GM23338 (cell line): Measurements from ENCODE around the gene NPAS3. TPM values are rescaled to one million over a fixed set of nuclear protein-coding genes. Genes with fewer than 3 reads are reported as not detected.
A peak's percentile ranks its signal among the peaks of the same experiment; 100 is the strongest.

Experiments
- ATAC-seq: fragments of 200-7000 bp; cut with Tn5 transposase; 3 replicates; pipeline ENCODE4 v1.9.1; 2020
- DNase-seq: peaks from one replicate; pipeline ENCODE4 v3.0.0-alpha.2; 2015; ENCODE audit warnings: low spot score
- H2AFZ ChIP-seq: fragments of 200-600 bp; sonication (generic); 2 replicates; pipeline ENCODE4 v1.8.0; 2016; ENCODE audit warnings: antibody characterized with exemption, mild to moderate bottlenecking, moderate library complexity
- H3F3A ChIP-seq: fragments of 200-600 bp; sonication (generic); replicated peaks from 2 replicates; pipeline ENCODE4 v1.8.0; 2017; ENCODE audit warnings: antibody characterized with exemption, mixed run types, low read depth
- H3K27ac ChIP-seq: fragments of 200-600 bp; sonication (generic); 2 replicates; pipeline ENCODE4 v1.6.1; 2016; ENCODE audit warnings: low read depth
- H3K27me3 ChIP-seq: fragments of 200-600 bp; sonication (generic); 2 replicates; pipeline ENCODE4 v1.8.0; 2016; ENCODE audit warnings: mild to moderate bottlenecking, mixed run types, moderate library complexity; ENCODE audit not compliant: insufficient read depth
- H3K36me3 ChIP-seq: fragments of 200-600 bp; sonication (generic); 2 replicates; pipeline ENCODE4 v1.8.0; 2016; ENCODE audit warnings: mild to moderate bottlenecking; ENCODE audit not compliant: insufficient read depth
- H3K4me1 ChIP-seq: fragments of 200-600 bp; sonication (generic); 2 replicates; pipeline ENCODE4 v1.8.0; 2016; ENCODE audit warnings: mild to moderate bottlenecking, moderate library complexity; ENCODE audit not compliant: insufficient read depth
- H3K4me2 ChIP-seq: fragments of 200-600 bp; sonication (generic); 2 replicates; pipeline ENCODE4 v1.7.1; 2017; ENCODE audit warnings: mixed run types
- H3K4me3 ChIP-seq: fragments of 200-600 bp; sonication (generic); 2 replicates; pipeline ENCODE4 v1.6.1; 2016; ENCODE audit warnings: mixed run types
- H3K79me2 ChIP-seq: fragments of 200-600 bp; sonication (generic); replicated peaks from 2 replicates; pipeline ENCODE4 v1.8.0; 2017; ENCODE audit warnings: mild to moderate bottlenecking; ENCODE audit not compliant: insufficient read depth
- H3K9me2 ChIP-seq: fragments of 200-600 bp; sonication (generic); 2 replicates; pipeline ENCODE4 v1.8.0; 2017; ENCODE audit not compliant: insufficient read depth
- H4K20me1 ChIP-seq: fragments of 200-600 bp; sonication (generic); replicated peaks from 2 replicates; pipeline ENCODE4 v1.8.0; 2017; ENCODE audit warnings: mild to moderate bottlenecking; ENCODE audit not compliant: insufficient read depth
- H3K27ac Mint-ChIP-seq: 2 replicates; pipeline ENCODE4 v1.8.0; 2020; ENCODE audit warnings: inconsistent platforms, mild to moderate bottlenecking, moderate library complexity, mixed read lengths
- H3K27me3 Mint-ChIP-seq: 3 replicates; pipeline ENCODE4 v1.8.0; 2022; ENCODE audit warnings: low read depth, mild to moderate bottlenecking, moderate library complexity, mixed read lengths, inconsistent platforms; ENCODE audit not compliant: insufficient read depth, poor library complexity
- H3K36me3 Mint-ChIP-seq: 3 replicates; pipeline ENCODE4 v1.8.0; 2021; ENCODE audit warnings: low read depth, mild to moderate bottlenecking, inconsistent platforms, moderate library complexity, mixed read lengths
- H3K4me1 Mint-ChIP-seq: 3 replicates; pipeline ENCODE4 v1.8.0; 2020; ENCODE audit warnings: mild to moderate bottlenecking, inconsistent platforms, mixed read lengths
- H3K4me3 Mint-ChIP-seq: 3 replicates; pipeline ENCODE4 v1.8.0; 2021; ENCODE audit warnings: moderate library complexity, mild to moderate bottlenecking, inconsistent platforms, mixed read lengths
- H3K9me3 Mint-ChIP-seq: 3 replicates; pipeline ENCODE4 v1.8.0; 2020; ENCODE audit warnings: moderate library complexity, mild to moderate bottlenecking, inconsistent platforms, mixed read lengths
- CREB1 ChIP-seq: fragments of 250-450 bp; sonication (Bioruptor Pico); IDR thresholded peaks from 2 replicates; pipeline ENCODE4 v1.5.0; 2020; ENCODE audit warnings: low read depth, mild to moderate bottlenecking, moderate library complexity
- ETS1 ChIP-seq: IDR thresholded peaks from 2 replicates; pipeline ENCODE4 v1.6.1; 2016; ENCODE audit warnings: antibody characterized with exemption
- EZH2 ChIP-seq: fragments of 200-600 bp; sonication (generic); IDR thresholded peaks from one replicate; pipeline ENCODE4 v1.8.0; 2017; ENCODE audit warnings: antibody characterized with exemption, mild to moderate bottlenecking, low read depth; ENCODE audit not compliant: unreplicated experiment
- EZH2phosphoT487 ChIP-seq: fragments of 200-600 bp; sonication (generic); IDR thresholded peaks from one replicate; pipeline ENCODE4 v1.8.1; 2018; ENCODE audit warnings: antibody characterized with exemption; ENCODE audit not compliant: unreplicated experiment
- JUNB ChIP-seq: IDR thresholded peaks from one replicate; pipeline ENCODE4 v1.6.1; 2016; ENCODE audit warnings: antibody characterized with exemption; ENCODE audit not compliant: unreplicated experiment
- NANOG ChIP-seq: IDR thresholded peaks from 2 replicates; pipeline ENCODE4 v1.6.1; 2016; ENCODE audit warnings: antibody characterized with exemption, borderline replicate concordance
- POLR2AphosphoS5 ChIP-seq: IDR thresholded peaks from 2 replicates; pipeline ENCODE4 v1.6.1; 2016; ENCODE audit warnings: antibody characterized with exemption, low read depth
- STAT1 ChIP-seq: IDR thresholded peaks from one replicate; pipeline ENCODE4 v1.6.1; 2016; ENCODE audit warnings: antibody characterized with exemption; ENCODE audit not compliant: unreplicated experiment
- ZNF114 ChIP-seq: fragments of 250-450 bp; sonication (Bioruptor Pico); IDR thresholded peaks from 2 replicates; pipeline ENCODE4 v1.5.0; 2020; ENCODE audit warnings: mild to moderate bottlenecking, moderate library complexity
- ZNF331 ChIP-seq: fragments of 250-450 bp; sonication (Bioruptor Pico); IDR thresholded peaks from 2 replicates; pipeline ENCODE4 v1.5.0; 2020; ENCODE audit warnings: low read depth, mild to moderate bottlenecking, moderate library complexity
- ZNF462 ChIP-seq: fragments of 250-450 bp; sonication (Bioruptor Pico); IDR thresholded peaks from 2 replicates; pipeline ENCODE4 v1.5.0; 2020; ENCODE audit warnings: mild to moderate bottlenecking, moderate library complexity
- polyA plus RNA-seq: library from polyadenylated mRNA; unstranded; fragments of >200 nt; fragmentation: Nextera tagmentation; extraction: Ambion mirVana; gene quantifications from 2 replicates; pipeline ENCODE4 v1.2.1, GENCODE V29; 2016
- total RNA-seq: library from RNA; depleted of rRNA; stranded (reverse); fragments of >200 nt; shearing (Covaris generic); gene quantifications from 2 replicates; pipeline ENCODE4 v1.2.3, GENCODE V29; 2014
- TF ChIP-seq, protein P1 (sequence below): IDR thresholded peaks from one replicate; pipeline ENCODE4 v1.6.1; 2018; ENCODE audit warnings: antibody characterized with exemption; ENCODE audit not compliant: unreplicated experiment
- TF ChIP-seq, protein P2 (sequence below), 2 experiments: fragments of 200-600 bp in 1 of 2; sonication (generic) in 1 of 2; conservative IDR thresholded peaks; 2 replicates each; pipeline versions ENCODE4 v1.5.1 to v1.6.1; 2016 to 2017; ENCODE audit warnings: antibody characterized with exemption in 2 of 2, low read depth in 2 of 2, mild to moderate bottlenecking in 2 of 2, moderate library complexity in 1 of 2

The NPAS3 gene
- total and polyA plus RNA-seq, 2 experiments from 2014 or later: 0.17 to 0.19 TPM

DNA sequence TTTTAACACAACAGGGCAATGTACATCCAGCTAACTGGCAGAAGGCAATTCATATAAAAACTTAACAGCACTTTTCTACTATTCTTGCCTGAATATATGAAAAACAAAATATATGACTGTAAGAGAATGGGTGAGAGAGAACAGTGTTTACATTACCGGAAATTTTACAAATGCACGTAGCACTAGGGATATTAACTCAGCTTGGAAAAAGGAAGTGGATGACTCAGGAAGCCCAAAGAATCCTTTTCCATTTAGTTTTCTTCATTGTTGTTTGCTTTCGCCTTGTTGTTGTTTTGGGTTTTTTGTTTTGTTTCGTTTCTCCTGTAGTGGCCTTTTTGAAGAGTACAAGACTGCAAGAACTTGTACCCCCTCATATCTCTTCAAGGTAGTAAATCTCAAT lies 716.7 kb downstream of the NPAS3 start:
- H2AFZ ChIP-seq: no peak overlapping the region; the same call in 1 of the 2 replicates
- H3K36me3 Mint-ChIP-seq: no peaks in the 10 kb centered on the region

More for the DNA sequence above, 716.7 kb downstream of the NPAS3 start:
- Histone ChIP-seq H3K4me2 (no peak overlapping the region), H3F3A (no peaks in the 10 kb centered on the region), H3K4me3 (no peak overlapping the region), H3K27ac (no peak overlapping the region), H3K79me2 (no peaks in the 10 kb centered on the region), H3K27me3 (no peaks in the 10 kb centered on the region), H3K4me1 (peaks cover 5% of the 10 kb centered on the region), H3K9me2 (0 out of 2 replicates have a peak, but pooled peaks cover 5% of the 10 kb centered on the region), H3K36me3 (no peaks in the 10 kb centered on the region), H4K20me1 (no peaks in the 10 kb centered on the region)
- H3K4me3 Mint-ChIP-seq: no peak overlapping the region
- ATAC-seq (no peak), DNase-seq (no peak)
- TF ChIP-seq CREB1 (CRISPR knock-in tag): no peak
- TF ChIP-seq, protein P1, sequence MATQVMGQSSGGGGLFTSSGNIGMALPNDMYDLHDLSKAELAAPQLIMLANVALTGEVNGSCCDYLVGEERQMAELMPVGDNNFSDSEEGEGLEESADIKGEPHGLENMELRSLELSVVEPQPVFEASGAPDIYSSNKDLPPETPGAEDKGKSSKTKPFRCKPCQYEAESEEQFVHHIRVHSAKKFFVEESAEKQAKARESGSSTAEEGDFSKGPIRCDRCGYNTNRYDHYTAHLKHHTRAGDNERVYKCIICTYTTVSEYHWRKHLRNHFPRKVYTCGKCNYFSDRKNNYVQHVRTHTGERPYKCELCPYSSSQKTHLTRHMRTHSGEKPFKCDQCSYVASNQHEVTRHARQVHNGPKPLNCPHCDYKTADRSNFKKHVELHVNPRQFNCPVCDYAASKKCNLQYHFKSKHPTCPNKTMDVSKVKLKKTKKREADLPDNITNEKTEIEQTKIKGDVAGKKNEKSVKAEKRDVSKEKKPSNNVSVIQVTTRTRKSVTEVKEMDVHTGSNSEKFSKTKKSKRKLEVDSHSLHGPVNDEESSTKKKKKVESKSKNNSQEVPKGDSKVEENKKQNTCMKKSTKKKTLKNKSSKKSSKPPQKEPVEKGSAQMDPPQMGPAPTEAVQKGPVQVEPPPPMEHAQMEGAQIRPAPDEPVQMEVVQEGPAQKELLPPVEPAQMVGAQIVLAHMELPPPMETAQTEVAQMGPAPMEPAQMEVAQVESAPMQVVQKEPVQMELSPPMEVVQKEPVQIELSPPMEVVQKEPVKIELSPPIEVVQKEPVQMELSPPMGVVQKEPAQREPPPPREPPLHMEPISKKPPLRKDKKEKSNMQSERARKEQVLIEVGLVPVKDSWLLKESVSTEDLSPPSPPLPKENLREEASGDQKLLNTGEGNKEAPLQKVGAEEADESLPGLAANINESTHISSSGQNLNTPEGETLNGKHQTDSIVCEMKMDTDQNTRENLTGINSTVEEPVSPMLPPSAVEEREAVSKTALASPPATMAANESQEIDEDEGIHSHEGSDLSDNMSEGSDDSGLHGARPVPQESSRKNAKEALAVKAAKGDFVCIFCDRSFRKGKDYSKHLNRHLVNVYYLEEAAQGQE: no peak
- no peak for TF ChIP-seq ZNF462 (CRISPR knock-in tag)
- no peak for TF ChIP-seq EZH2phosphoT487
- no peak for TF ChIP-seq ZNF331
- no peak for TF ChIP-seq EZH2
- no peak for TF ChIP-seq STAT1
- no peak for TF ChIP-seq JUNB
- TF ChIP-seq NANOG: no peak
- TF ChIP-seq ETS1: no peak
- TF ChIP-seq ZNF114 (CRISPR knock-in tag): no peak
- TF ChIP-seq, protein P2, sequence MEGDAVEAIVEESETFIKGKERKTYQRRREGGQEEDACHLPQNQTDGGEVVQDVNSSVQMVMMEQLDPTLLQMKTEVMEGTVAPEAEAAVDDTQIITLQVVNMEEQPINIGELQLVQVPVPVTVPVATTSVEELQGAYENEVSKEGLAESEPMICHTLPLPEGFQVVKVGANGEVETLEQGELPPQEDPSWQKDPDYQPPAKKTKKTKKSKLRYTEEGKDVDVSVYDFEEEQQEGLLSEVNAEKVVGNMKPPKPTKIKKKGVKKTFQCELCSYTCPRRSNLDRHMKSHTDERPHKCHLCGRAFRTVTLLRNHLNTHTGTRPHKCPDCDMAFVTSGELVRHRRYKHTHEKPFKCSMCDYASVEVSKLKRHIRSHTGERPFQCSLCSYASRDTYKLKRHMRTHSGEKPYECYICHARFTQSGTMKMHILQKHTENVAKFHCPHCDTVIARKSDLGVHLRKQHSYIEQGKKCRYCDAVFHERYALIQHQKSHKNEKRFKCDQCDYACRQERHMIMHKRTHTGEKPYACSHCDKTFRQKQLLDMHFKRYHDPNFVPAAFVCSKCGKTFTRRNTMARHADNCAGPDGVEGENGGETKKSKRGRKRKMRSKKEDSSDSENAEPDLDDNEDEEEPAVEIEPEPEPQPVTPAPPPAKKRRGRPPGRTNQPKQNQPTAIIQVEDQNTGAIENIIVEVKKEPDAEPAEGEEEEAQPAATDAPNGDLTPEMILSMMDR (conservative IDR thresholded peaks at IDR 0.05; ENCODE audit: low read depth in 2 of 2): no peak
- TF ChIP-seq POLR2AphosphoS5: no peak
- peaks cover 6% of the 10 kb centered on the region; the same call in 2 of the 3 replicates for H3K4me1 Mint-ChIP-seq
- peak overlapping the region; percentile 29; the same call in 1 of the 2 replicates for H3K27ac Mint-ChIP-seq
- H3K27me3 Mint-ChIP-seq: no peaks in the 10 kb centered on the region
- no peaks in the 10 kb centered on the region for H3K9me3 Mint-ChIP-seq
